ENCODE results near the gene PNCK. TPM values are rescaled to one million over a fixed set of nuclear protein-coding genes. Genes with fewer than 3 reads are reported as not detected.
A peak's percentile ranks its signal among the peaks of the same experiment; 100 is the strongest.

PNCK gene
- total RNA-seq, 2 experiments from 2014 or later, result not detected

GRCh38 chrX:153670748-153671588 is 2.6 kb downstream of the PNCK start:
- no peak overlapping the region for H3K27ac Mint-ChIP-seq
- DNase-seq, result no peak
- peaks cover 23% of the 10 kb centered on the region for H3K27me3 Mint-ChIP-seq
- ATAC-seq, result no peak
- H3K36me3 Mint-ChIP-seq, result no peaks in the 10 kb centered on the region
- H3K4me3 Mint-ChIP-seq, result no peak overlapping the region
- H3K9me3 Mint-ChIP-seq (ENCODE audit: low read depth), result no peaks in the 10 kb centered on the region
- CTCF ChIA-PET, result interaction anchor here (0.6 to 10.3 kb wide), 3 partner anchors 13 to 132 kb away, joined by 3 to 96 read pairs (median 6); no protein-coding TSS in a partner anchor
- H3K4me1 Mint-ChIP-seq, result peaks cover 5% of the 10 kb centered on the region

- H3K27me3 Mint-ChIP-seq, result peaks cover 19% of the 10 kb centered on the region
These were observed 3.5 kb downstream of the PNCK start for GRCh38 chrX:153669901-153670731.

GRCh38 chrX:153669174-153669890 is 4.3 kb downstream of the PNCK start:
- Mint-ChIP-seq H3K4me1 (peaks cover 5% of the 10 kb centered on the region), H3K36me3 (no peaks in the 10 kb centered on the region), H3K4me3 (no peak overlapping the region), H3K27me3 (peaks cover 16% of the 10 kb centered on the region), H3K9me3 (ENCODE audit: low read depth) (no peaks in the 10 kb centered on the region), H3K27ac (no peak overlapping the region)
- DNase-seq, result no peak
- CTCF ChIA-PET, result interaction anchor here (0.7 to 10.3 kb wide), 20 partner anchors 9 to 728 kb away, joined by 3 to 96 read pairs (median 4); no protein-coding TSS in a partner anchor
- ATAC-seq, result peak; percentile 47

More at GRCh38 chrX:153669901-153670731, 3.5 kb downstream of the PNCK start:
- peaks cover 5% of the 10 kb centered on the region for H3K4me1 Mint-ChIP-seq
- H3K36me3 Mint-ChIP-seq, result no peaks in the 10 kb centered on the region
- no peaks in the 10 kb centered on the region for H3K9me3 Mint-ChIP-seq (ENCODE audit: low read depth)
- CTCF ChIA-PET, result interaction anchor here (0.7 to 10.3 kb wide), 6 partner anchors 16 to 131 kb away, joined by 3 to 96 read pairs (median 6); no protein-coding TSS in a partner anchor
- H3K4me3 Mint-ChIP-seq, result no peak overlapping the region
- DNase-seq (no peak), ATAC-seq (no peak)
- H3K27ac Mint-ChIP-seq, result no peak overlapping the region

- H3K9me3 Mint-ChIP-seq (ENCODE audit: low read depth), result no peaks in the 10 kb centered on the region
- ATAC-seq, result no peak
- peaks cover 5% of the 10 kb centered on the region for H3K4me1 Mint-ChIP-seq
- H3K27ac Mint-ChIP-seq, result no peak overlapping the region
- H3K27me3 Mint-ChIP-seq, result peaks cover 13% of the 10 kb centered on the region
- no peaks in the 10 kb centered on the region for H3K36me3 Mint-ChIP-seq
- H3K4me3 Mint-ChIP-seq, result no peak overlapping the region
- CTCF ChIA-PET, result interaction anchor here (0.6 to 10.3 kb wide), 31 partner anchors 9 to 728 kb away, joined by 3 to 96 read pairs (median 4); partner anchors contain the start of gene CCNQ
- no peak for DNase-seq
These were observed 5.0 kb downstream of the PNCK start for GRCh38 chrX:153668423-153669173.

- peaks cover 5% of the 10 kb centered on the region for H3K4me1 Mint-ChIP-seq
- peak overlapping the region; percentile 54 for H3K4me3 Mint-ChIP-seq
- no peaks in the 10 kb centered on the region for H3K9me3 Mint-ChIP-seq (ENCODE audit: low read depth)
- DNase-seq (peak; percentile 81), ATAC-seq (peak; percentile 81)
- peaks cover 10% of the 10 kb centered on the region for H3K27me3 Mint-ChIP-seq
- CTCF ChIA-PET, result interaction anchor here (0.6 to 10.3 kb wide), 27 partner anchors 10 to 727 kb away, joined by 3 to 96 read pairs (median 4); partner anchors contain the start of gene CCNQ
- no peak overlapping the region for H3K27ac Mint-ChIP-seq
- no peaks in the 10 kb centered on the region for H3K36me3 Mint-ChIP-seq
These were observed 5.6 kb downstream of the PNCK start for GRCh38 chrX:153667956-153668396.

GRCh38 chrX:153667281-153667955 is 6.2 kb downstream of the PNCK start:
- DNase-seq (no peak), ATAC-seq (no peak)
- no peaks in the 10 kb centered on the region for H3K9me3 Mint-ChIP-seq (ENCODE audit: low read depth)
- CTCF ChIA-PET, result interaction anchor here (0.6 to 10.3 kb wide), 24 partner anchors 8 to 727 kb away, joined by 3 to 96 read pairs (median 4); partner anchors contain the start of gene CCNQ
- H3K4me3 Mint-ChIP-seq, result peak overlapping the region; percentile 54
- no peak overlapping the region for H3K27ac Mint-ChIP-seq
- no peaks in the 10 kb centered on the region for H3K36me3 Mint-ChIP-seq
- H3K4me1 Mint-ChIP-seq, result peaks cover 5% of the 10 kb centered on the region
- peaks cover 11% of the 10 kb centered on the region for H3K27me3 Mint-ChIP-seq

GRCh38 chrX:153665726-153666306 is 7.8 kb downstream of the PNCK start:
- H3K27ac Mint-ChIP-seq, result no peak overlapping the region
- DNase-seq, result no peak
- peaks cover 5% of the 10 kb centered on the region for H3K4me1 Mint-ChIP-seq
- no peaks in the 10 kb centered on the region for H3K9me3 Mint-ChIP-seq (ENCODE audit: low read depth)
- no peak overlapping the region for H3K4me3 Mint-ChIP-seq
- CTCF ChIA-PET, result interaction anchor here (0.6 to 10.3 kb wide), 7 partner anchors 9 to 707 kb away, joined by 3 to 96 read pairs (median 5); no protein-coding TSS in a partner anchor
- H3K27me3 Mint-ChIP-seq, result peaks cover 25% of the 10 kb centered on the region
- H3K36me3 Mint-ChIP-seq, result no peaks in the 10 kb centered on the region
- no peak for ATAC-seq

GRCh38 chrX:153662266-153662665 is 11.3 kb downstream of the PNCK start:
- no peak overlapping the region for H3K27ac Mint-ChIP-seq
- ATAC-seq, result no peak
- peak; percentile 63 for DNase-seq
- H3K4me1 Mint-ChIP-seq, result no peaks in the 10 kb centered on the region
- H3K27me3 Mint-ChIP-seq, result peaks cover 30% of the 10 kb centered on the region
- no peaks in the 10 kb centered on the region for H3K36me3 Mint-ChIP-seq
- H3K9me3 Mint-ChIP-seq (ENCODE audit: low read depth), result no peaks in the 10 kb centered on the region
- no peak overlapping the region for H3K4me3 Mint-ChIP-seq
- CTCF ChIA-PET, result interaction anchor here (0.6 to 10.3 kb wide), 9 partner anchors 10 to 820 kb away, joined by 3 to 96 read pairs (median 4); partner anchors contain the start of gene HAUS7

GRCh38 chrX:153659268-153659667 is 14.3 kb downstream of the PNCK start:
- Mint-ChIP-seq H3K4me1 (no peaks in the 10 kb centered on the region), H3K36me3 (no peaks in the 10 kb centered on the region), H3K27me3 (peaks cover 25% of the 10 kb centered on the region), H3K4me3 (no peak overlapping the region), H3K9me3 (ENCODE audit: low read depth) (no peaks in the 10 kb centered on the region), H3K27ac (no peak overlapping the region)
- no peak for DNase-seq
- ATAC-seq, result no peak
- CTCF ChIA-PET, result interaction anchor here (0.9 to 1.4 kb wide), 4 partner anchors 8 to 717 kb away, joined by 3 to 5 read pairs (median 3); no protein-coding TSS in a partner anchor

- Mint-ChIP-seq H3K4me1 (no peaks in the 10 kb centered on the region), H3K27me3 (peaks cover 17% of the 10 kb centered on the region), H3K27ac (no peak overlapping the region), H3K9me3 (ENCODE audit: low read depth) (no peaks in the 10 kb centered on the region), H3K36me3 (no peaks in the 10 kb centered on the region), H3K4me3 (no peak overlapping the region)
- ATAC-seq, result no peak
- CTCF ChIA-PET, result interaction anchor here (1.1 to 1.7 kb wide), 3 partner anchors 11 to 118 kb away, joined by 4 to 8 read pairs (median 4); no protein-coding TSS in a partner anchor
- no peak for DNase-seq
These were observed 16.5 kb downstream of the PNCK start for GRCh38 chrX:153657161-153657560.

- DNase-seq (no peak), ATAC-seq (no peak)
- Mint-ChIP-seq H3K9me3 (ENCODE audit: low read depth) (no peaks in the 10 kb centered on the region), H3K27me3 (peaks cover 4% of the 10 kb centered on the region), H3K27ac (no peak overlapping the region), H3K36me3 (no peaks in the 10 kb centered on the region), H3K4me3 (no peak overlapping the region), H3K4me1 (no peaks in the 10 kb centered on the region)
- CTCF ChIA-PET, result interaction anchor here (1.8 kb wide), 1 partner anchor 16 kb away, joined by 5 read pairs; no protein-coding TSS in a partner anchor
These were observed 20.1 kb downstream of the PNCK start for GRCh38 chrX:153653556-153653955.
